Adipocyte (in vitro differentiated cells): ENCODE data around the gene PRDX6.

ENCODE experiments used
- DNase-seq: peaks from one replicate; pipeline ENCODE4 v3.0.0-alpha.2; 2015; ENCODE audit warnings: low read depth
- H3K27me3 ChIP-seq: replicated peaks from 2 replicates; pipeline ENCODE4 v1.7.0; 2013; ENCODE audit warnings: mild to moderate bottlenecking, low read length, moderate library complexity; ENCODE audit not compliant: control insufficient read depth, insufficient read depth
- H3K36me3 ChIP-seq: 2 replicates; pipeline ENCODE4 v1.7.0; 2013; ENCODE audit warnings: low read length, mild to moderate bottlenecking, moderate library complexity; ENCODE audit not compliant: control insufficient read depth, insufficient read depth, severe bottlenecking
- H3K4me1 ChIP-seq: 2 replicates; pipeline ENCODE4 v1.7.0; 2013; ENCODE audit warnings: mild to moderate bottlenecking, low read length, moderate library complexity; ENCODE audit not compliant: control insufficient read depth, insufficient read depth
- H3K4me3 ChIP-seq: 2 replicates; pipeline ENCODE4 v1.7.0; 2013; ENCODE audit warnings: mild to moderate bottlenecking, low read length, moderate library complexity
- H3K9ac ChIP-seq: 2 replicates; pipeline ENCODE4 v1.7.0; 2013; ENCODE audit warnings: mild to moderate bottlenecking, low read length, moderate library complexity
- H3K9me3 ChIP-seq: 2 replicates; pipeline ENCODE4 v1.7.0; 2013; ENCODE audit warnings: mild to moderate bottlenecking, low read length, moderate library complexity; ENCODE audit not compliant: control insufficient read depth

Gene PRDX6

DNA sequence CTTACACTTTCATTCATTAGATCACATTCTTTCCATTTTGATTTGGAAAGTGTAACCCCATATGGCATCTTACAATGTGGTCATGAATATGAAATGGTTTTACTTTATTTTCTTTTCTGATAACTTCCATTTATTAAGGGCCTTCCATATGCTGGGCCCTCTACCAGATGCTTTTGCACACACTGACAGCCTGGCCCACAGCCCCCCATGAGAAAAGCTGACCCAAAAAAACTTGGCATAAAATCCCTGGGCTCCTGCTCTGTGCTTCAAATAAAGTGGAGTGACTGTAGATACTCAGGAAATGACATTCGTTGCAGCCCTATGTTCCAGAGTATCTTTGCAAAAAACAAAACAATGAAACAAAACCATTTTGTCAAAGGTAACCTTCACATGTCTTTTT lies 48.8 kb downstream of the PRDX6 start:
- H3K9me3 ChIP-seq: no peaks in the 10 kb centered on the region
- no peaks in the 10 kb centered on the region for H3K36me3 ChIP-seq
- no peaks in the 10 kb centered on the region for H3K27me3 ChIP-seq
- peaks cover 57% of the 10 kb centered on the region for H3K4me1 ChIP-seq
- H3K4me3 ChIP-seq: no peak overlapping the region
- peak overlapping the region; percentile 8 for H3K9ac ChIP-seq
- DNase-seq: no peak

DNA sequence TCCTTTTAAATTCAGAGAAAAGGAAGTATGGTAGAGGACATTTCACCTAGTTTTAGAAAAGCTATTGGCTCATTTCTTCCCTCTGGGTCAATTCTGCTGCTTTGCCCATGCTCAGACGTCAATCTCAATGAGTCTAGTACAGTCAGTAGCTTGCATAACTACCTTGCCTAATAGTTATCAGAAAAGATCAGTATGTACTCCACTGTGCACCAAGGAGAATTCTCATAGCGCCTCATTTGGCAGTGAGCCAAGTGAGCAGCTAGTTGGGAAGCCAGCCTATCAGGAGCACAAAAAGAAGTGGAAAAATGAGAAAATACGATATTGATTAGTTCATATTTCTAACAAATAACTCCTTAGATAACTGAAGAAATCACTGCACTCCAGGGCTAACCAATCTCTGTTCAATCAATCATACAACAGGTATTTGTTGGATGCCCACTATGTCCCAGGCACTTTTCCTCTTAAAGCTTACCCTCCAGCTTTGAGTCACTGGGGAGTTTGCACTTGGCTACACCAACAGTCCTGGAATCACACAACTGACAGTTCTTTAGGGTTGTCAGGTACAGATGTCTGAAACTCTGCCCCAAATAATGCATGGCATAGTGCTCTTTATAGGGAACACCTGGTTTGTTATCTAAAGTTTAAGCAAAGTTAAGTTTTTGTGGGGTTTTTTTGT lies 50.2 kb downstream of the PRDX6 start:
- peak; percentile 48 for DNase-seq
- Histone ChIP-seq H3K4me1 (peaks cover 70% of the 10 kb centered on the region), H3K9me3 (no peaks in the 10 kb centered on the region), H3K9ac (peak overlapping the region; percentile 69), H3K4me3 (peak overlapping the region; percentile 57), H3K27me3 (no peaks in the 10 kb centered on the region), H3K36me3 (no peaks in the 10 kb centered on the region)

DNA sequence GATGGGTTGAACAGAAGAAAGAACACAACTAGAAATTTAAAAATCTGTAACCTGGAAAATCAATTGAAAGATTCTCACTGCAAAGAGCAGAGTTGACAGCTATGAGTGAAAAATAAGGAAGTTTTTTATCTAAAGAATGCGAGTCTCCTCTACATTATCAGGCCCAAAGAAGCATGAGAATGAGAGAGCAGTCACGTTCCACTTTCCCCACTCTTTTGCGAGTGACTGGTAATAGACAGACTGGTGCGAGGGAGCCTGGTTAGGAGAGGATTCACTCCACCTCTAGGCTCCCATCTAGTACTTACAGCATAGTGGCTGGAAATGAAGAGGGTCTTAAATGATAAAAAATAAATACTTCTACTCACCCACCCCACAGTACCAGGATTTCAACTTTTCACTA lies 52.0 kb downstream of the PRDX6 start:
- Histone ChIP-seq H3K9me3 (no peaks in the 10 kb centered on the region), H3K36me3 (no peaks in the 10 kb centered on the region), H3K9ac (no peak overlapping the region), H3K4me1 (peaks cover 72% of the 10 kb centered on the region), H3K27me3 (no peaks in the 10 kb centered on the region), H3K4me3 (no peak overlapping the region)
- DNase-seq: no peak

DNA sequence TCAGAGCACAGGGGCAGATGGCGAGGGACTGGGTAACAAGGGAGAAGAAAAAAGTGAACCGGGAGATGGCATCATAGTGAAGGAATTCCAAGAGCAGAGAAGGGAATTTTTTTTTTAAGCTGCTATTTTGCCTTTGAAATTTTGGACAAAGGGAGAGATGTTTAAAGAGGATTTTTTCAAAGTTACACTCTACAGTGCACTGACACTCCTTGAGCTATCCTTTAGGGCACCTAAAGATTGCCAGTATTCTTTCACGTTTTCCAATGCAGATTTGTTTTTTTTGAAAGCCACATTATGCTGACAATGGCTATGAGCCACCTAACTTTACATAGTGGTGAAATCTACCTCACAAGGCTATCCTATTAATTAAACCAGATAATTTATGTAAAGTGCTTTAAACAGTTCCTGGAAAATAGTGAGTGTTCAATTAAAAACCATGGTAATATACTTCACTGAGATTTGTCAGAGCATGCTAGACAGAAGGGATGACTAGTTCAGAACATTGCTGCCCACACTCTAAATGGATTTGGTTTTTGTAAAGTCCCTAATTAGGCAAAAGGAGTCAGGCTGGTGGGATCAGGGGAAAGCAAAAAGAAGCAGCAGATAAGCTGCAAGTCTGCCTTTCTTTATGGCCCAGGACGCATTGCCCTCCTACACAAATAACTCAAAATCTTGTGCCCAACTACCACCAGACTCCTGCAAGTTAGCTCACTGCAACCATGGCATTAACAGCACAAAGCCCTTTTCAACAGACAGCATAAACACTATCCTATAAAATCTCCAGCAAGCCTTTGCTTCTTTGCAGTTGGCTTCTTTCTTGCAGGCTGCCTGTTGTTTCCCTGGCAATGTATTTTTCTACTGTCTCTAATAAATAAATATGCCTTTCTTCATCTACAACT lies 53.9 kb downstream of the PRDX6 start:
- peaks cover 56% of the 10 kb centered on the region for H3K4me1 ChIP-seq
- H3K27me3 ChIP-seq: no peaks in the 10 kb centered on the region
- H3K9ac ChIP-seq: peak overlapping the region; percentile 59
- H3K9me3 ChIP-seq: no peaks in the 10 kb centered on the region
- H3K36me3 ChIP-seq: no peaks in the 10 kb centered on the region
- DNase-seq: no peak
- H3K4me3 ChIP-seq: no peak overlapping the region

DNA sequence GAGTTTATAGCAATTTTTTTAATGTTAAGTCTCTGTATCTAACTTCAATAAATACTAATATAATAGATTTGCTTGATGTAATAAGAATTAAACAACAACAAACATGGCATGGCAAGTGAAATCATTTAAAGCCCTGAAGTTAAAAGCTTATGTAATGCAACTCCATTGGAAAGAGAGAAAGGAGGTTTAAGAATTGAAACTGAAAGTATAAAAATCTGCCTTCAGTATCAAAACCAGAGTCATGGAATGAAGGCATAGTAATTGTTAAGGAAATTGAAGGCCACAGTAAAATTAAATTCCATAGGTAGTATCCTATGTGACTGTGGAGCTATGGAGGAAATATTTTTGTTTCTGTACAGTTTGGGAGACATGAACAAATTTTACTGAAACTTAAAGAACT lies 55.1 kb downstream of the PRDX6 start:
- peaks cover 45% of the 10 kb centered on the region for H3K4me1 ChIP-seq
- H3K36me3 ChIP-seq: no peaks in the 10 kb centered on the region
- H3K9ac ChIP-seq: peak overlapping the region; percentile 36
- H3K4me3 ChIP-seq: peak overlapping the region; percentile 60
- no peaks in the 10 kb centered on the region for H3K27me3 ChIP-seq
- DNase-seq: peak; percentile 44
- no peaks in the 10 kb centered on the region for H3K9me3 ChIP-seq

DNA sequence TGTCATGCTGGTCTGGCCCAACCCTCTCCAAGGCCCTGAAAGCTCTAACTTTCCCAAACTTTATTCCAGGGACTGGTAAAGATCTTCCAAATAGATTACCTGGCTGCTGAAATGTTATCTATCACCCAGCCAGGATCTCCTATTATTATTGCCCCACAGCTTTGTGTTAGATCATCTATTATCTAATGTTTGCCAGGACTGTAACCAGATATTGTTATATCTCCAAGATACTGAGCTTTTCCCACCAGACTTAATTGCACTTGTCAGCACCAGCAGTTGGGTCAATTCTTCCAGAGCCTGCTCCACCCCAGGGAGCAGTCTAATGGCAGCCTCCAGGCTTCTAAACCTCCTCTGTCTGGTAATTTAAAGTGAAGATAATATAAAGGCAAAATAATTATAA lies 59.1 kb downstream of the PRDX6 start:
- DNase-seq: no peak
- peaks cover 6% of the 10 kb centered on the region for H3K9me3 ChIP-seq
- H3K36me3 ChIP-seq: no peaks in the 10 kb centered on the region
- no peaks in the 10 kb centered on the region for H3K27me3 ChIP-seq
- no peak overlapping the region for H3K9ac ChIP-seq
- peaks cover 18% of the 10 kb centered on the region for H3K4me1 ChIP-seq
- no peak overlapping the region for H3K4me3 ChIP-seq
